HepG2 (cell line): ENCODE data around the gene MOCS2. TPM values are rescaled to one million over a fixed set of nuclear protein-coding genes. Genes with fewer than 3 reads are reported as not detected.

ENCODE experiments used
- ATAC-seq: fragments of 200-7000 bp; cut with Tn5 transposase; 3 replicates; pipeline ENCODE4 v1.9.1; 2020; ENCODE audit warnings: mild to moderate bottlenecking, moderate library complexity
- BruUV-seq: library from RNA; stranded (reverse); fragments of 400-500 nt; replicated peaks from 2 replicates; lab custom pipeline; 2021; lab: Mats Ljungman, UMichigan
- CTCF ChIA-PET: fragments of 300-600 bp; formaldehyde crosslinking; extraction: SDS; loops from one replicate; lab custom pipeline; 2021; ENCODE audit warnings: low total read pairs, inconsistent platforms, low intra/inter-chr PET ratio; lab: Yijun Ruan, JAX
- POLR2A ChIA-PET: fragments of 350-600 bp; sonication (Branson Sonifier 250); formaldehyde crosslinking; loops from one replicate; lab custom pipeline; 2020; ENCODE audit warnings: antibody characterized with exemption, inconsistent platforms; lab: Yijun Ruan, JAX
- DNase-seq: peaks from one replicate; pipeline ENCODE4 v3.0.0-alpha.2; 2015; ENCODE audit warnings: low spot score
- FAIRE-seq: peaks from 3 replicates; lab custom pipeline; 2011; peaks lifted over from hg19 to GRCh38; lab: Jason Lieb, UNC
- H2AFZ ChIP-seq: one replicate; pipeline ENCODE4 v1.6.1; 2011; ENCODE audit warnings: low read length, inconsistent platforms
- H3K27ac ChIP-seq: fragments of 300-600 bp; 3 replicates; pipeline ENCODE4 v1.8.0; 2011; ENCODE audit warnings: mixed run types, mild to moderate bottlenecking, mixed read lengths, low read length, inconsistent platforms; ENCODE audit not compliant: insufficient read depth; ENCODE audit errors: extremely low read length
- H3K27me3 ChIP-seq, 2 experiments: fragments of 200-600 bp in 1 of 2; 2 replicates in 1 of 2; 3 replicates in 1 of 2; pipeline versions ENCODE4 v1.6.0 to v1.8.0; 2011; ENCODE audit warnings: low read length in 2 of 2, mild to moderate bottlenecking in 2 of 2, moderate library complexity in 2 of 2, inconsistent platforms in 1 of 2; ENCODE audit not compliant: insufficient read depth in 2 of 2, control insufficient read depth in 1 of 2
- H3K36me3 ChIP-seq, 2 experiments: fragments of 200-600 bp in 1 of 2; replicated peaks in 1 of 2; 2 replicates in 1 of 2; 3 replicates in 1 of 2; pipeline versions ENCODE4 v1.5.1 to v1.8.0; 2011; ENCODE audit warnings: low read length in 2 of 2, inconsistent platforms in 1 of 2; ENCODE audit not compliant: insufficient read depth in 2 of 2, control insufficient read depth in 1 of 2
- H3K4me1 ChIP-seq: 2 replicates; pipeline ENCODE4 v1.5.1; 2012; ENCODE audit warnings: low read length, inconsistent platforms; ENCODE audit not compliant: insufficient read depth
- H3K4me2 ChIP-seq: 2 replicates; pipeline ENCODE4 v1.6.0; 2011; ENCODE audit warnings: low read depth, low read length, inconsistent platforms
- H3K4me3 ChIP-seq, 3 experiments: fragments of 200-600 bp in 1 of 3; sonication (generic), shearing (Covaris generic) in 1 of 3; replicated peaks in 1 of 3; 2 replicates each; pipeline ENCODE4 v1.5.1; 2011 to 2016; ENCODE audit warnings: low read length in 3 of 3, inconsistent platforms in 2 of 3, low read depth in 2 of 3, mild to moderate bottlenecking in 2 of 3, control low read depth in 1 of 3, mixed read lengths in 1 of 3; ENCODE audit not compliant: insufficient read depth in 1 of 3
- H3K79me2 ChIP-seq: one replicate; pipeline ENCODE4 v1.6.1; 2011; ENCODE audit warnings: low read length, inconsistent platforms; ENCODE audit not compliant: insufficient read depth
- H3K9ac ChIP-seq: 2 replicates; pipeline ENCODE4 v1.6.0; 2011; ENCODE audit warnings: mild to moderate bottlenecking, low read depth, low read length, inconsistent platforms; ENCODE audit not compliant: insufficient read depth
- H3K9me3 ChIP-seq: 2 replicates; pipeline ENCODE4 v1.5.1; 2012; ENCODE audit warnings: mild to moderate bottlenecking, low read length
- H4K20me1 ChIP-seq: 2 replicates; pipeline ENCODE4 v1.6.0; 2011; ENCODE audit warnings: inconsistent platforms, mild to moderate bottlenecking, low read length, moderate library complexity; ENCODE audit not compliant: insufficient read depth
- EP300 ChIP-seq, 3 experiments: sonication (generic) in 1 of 3; formaldehyde crosslinking in 1 of 3; IDR thresholded peaks; 2 replicates each; pipeline versions ENCODE4 v1.5.1 to v1.6.1; 2011 to 2020; ENCODE audit warnings: low read depth in 2 of 3, low read length in 2 of 3, borderline replicate concordance in 1 of 3, improper control_type of control experiment in 1 of 3, mild to moderate bottlenecking in 1 of 3, missing genetic modification reagents in 1 of 3, moderate library complexity in 1 of 3
- FOXA1 ChIP-seq, 2 experiments: fragments of 450-650 bp in 1 of 2; sonication (generic) in 1 of 2; formaldehyde crosslinking in 1 of 2; IDR thresholded peaks; 2 replicates each; pipeline versions ENCODE4 v1.4.0 to v1.6.1; 2016 to 2020; ENCODE audit warnings: missing genetic modification reagents in 1 of 2
- HDAC2 ChIP-seq: sonication (generic); formaldehyde crosslinking; IDR thresholded peaks from 2 replicates; pipeline ENCODE4 v1.4.0; 2020; ENCODE audit warnings: missing genetic modification reagents
- MLLT10 ChIP-seq: sonication (generic); formaldehyde crosslinking; IDR thresholded peaks from 2 replicates; pipeline ENCODE4 v1.4.0; 2020; ENCODE audit warnings: missing genetic modification reagents
- PCBP1 ChIP-seq: fragments of 200-400 bp; formaldehyde crosslinking; IDR thresholded peaks from 2 replicates; pipeline ENCODE4 v1.6.1; 2017; ENCODE audit warnings: mild to moderate bottlenecking, low read depth, low read length, borderline replicate concordance
- POGK ChIP-seq: sonication (generic); formaldehyde crosslinking; conservative IDR thresholded peaks from 2 replicates; pipeline ENCODE4 v1.8.0; 2022; ENCODE audit warnings: mild to moderate bottlenecking, moderate library complexity, missing genetic modification reagents
- POLR2G ChIP-seq: fragments of 200-400 bp; formaldehyde crosslinking; IDR thresholded peaks from 2 replicates; pipeline ENCODE4 v1.6.1; 2018; ENCODE audit warnings: mild to moderate bottlenecking, low read depth, low read length, moderate library complexity
- RAD21 ChIP-seq: fragments of 450-650 bp; formaldehyde crosslinking; IDR thresholded peaks from 2 replicates; pipeline ENCODE4 v1.5.0; 2020; ENCODE audit warnings: mild to moderate bottlenecking
- RARA ChIP-seq: IDR thresholded peaks from 2 replicates; pipeline ENCODE4 v1.6.1; 2016; ENCODE audit warnings: missing genetic modification reagents, missing compliant biosample characterization
- ZBTB7A ChIP-seq: sonication (generic); formaldehyde crosslinking; IDR thresholded peaks from 2 replicates; pipeline ENCODE4 v1.8.0; 2022; ENCODE audit warnings: mild to moderate bottlenecking, missing genetic modification reagents
- ZNF224 ChIP-seq: sonication (generic); formaldehyde crosslinking; IDR thresholded peaks from 2 replicates; pipeline ENCODE4 v1.5.0; 2020; ENCODE audit warnings: mild to moderate bottlenecking, missing genetic modification reagents
- ZNF431 ChIP-seq: sonication (generic); formaldehyde crosslinking; IDR thresholded peaks from 2 replicates; pipeline ENCODE4 v1.9.0; 2022; ENCODE audit warnings: missing genetic modification reagents, low read depth, mild to moderate bottlenecking, borderline replicate concordance
- ZNF460 ChIP-seq: sonication (generic); formaldehyde crosslinking; IDR thresholded peaks from 2 replicates; pipeline ENCODE4 v1.5.1; 2020; ENCODE audit warnings: missing genetic modification reagents, mild to moderate bottlenecking, borderline replicate concordance
- ZNF776 ChIP-seq: sonication (generic); formaldehyde crosslinking; IDR thresholded peaks from 2 replicates; pipeline ENCODE4 v1.4.0; 2020; ENCODE audit warnings: mild to moderate bottlenecking, missing genetic modification reagents
- WGBS: methylation state at CpG from one replicate; pipeline ENCODE4 v1.1.6; 2017; ENCODE audit warnings: low lambda C conversion rate; 5-methylcytosine and 5-hydroxymethylcytosine counted together
- in situ Hi-C: cut with HindIII; loops from 2 replicates; pipeline ENCODE4 v1.10.0; 2017; ENCODE audit warnings: low pct_unique_long_range_greater_than_20kb; ENCODE audit not compliant: extremely low pct_ligation_motif_present
- intact Hi-C: fragments of 100-400 bp; cut with micrococcal nuclease; formaldehyde crosslinking; loops from one replicate; pipeline ENCODE4 v1.10.0; 2022; ENCODE audit not compliant: unreplicated experiment
- polyA plus RNA-seq, 8 experiments: library from polyadenylated mRNA; depleted of rRNA in 3 of 8; stranded (reverse) in 7 of 8; unstranded in 1 of 8; fragments of >200 nt; fragmentation: Illumina TruSeq in 4 of 8; extraction: Trizol in 4 of 8; gene quantifications; 2 replicates each; pipeline versions ENCODE4 v1.2.1 to v1.2.3, GENCODE V29; 2011 to 2016; ENCODE audit warnings: low read depth in 4 of 8, missing spikeins in 1 of 8, mixed read lengths in 1 of 8; ENCODE audit not compliant: insufficient read depth in 1 of 8
- total RNA-seq, 5 experiments: library from RNA; depleted of rRNA; stranded (reverse); fragments of >200 nt; fragmentation: Illumina TruSeq; extraction: Trizol; gene quantifications; 2 replicates each; pipeline ENCODE4 v1.2.3, GENCODE V29; 2016; ENCODE audit warnings: low read depth in 1 of 5
- TF ChIP-seq, protein P1 (sequence below): sonication (generic); formaldehyde crosslinking; IDR thresholded peaks from 2 replicates; pipeline ENCODE4 v1.8.0; 2022; ENCODE audit warnings: mild to moderate bottlenecking, missing genetic modification reagents, moderate library complexity

The MOCS2 gene
- total and polyA plus RNA-seq, 2 of the 13 experiments (the other 11 are each of a cell fraction or from before 2014, with no cell fraction given) = 19.2 to 41.9 TPM

DNA sequence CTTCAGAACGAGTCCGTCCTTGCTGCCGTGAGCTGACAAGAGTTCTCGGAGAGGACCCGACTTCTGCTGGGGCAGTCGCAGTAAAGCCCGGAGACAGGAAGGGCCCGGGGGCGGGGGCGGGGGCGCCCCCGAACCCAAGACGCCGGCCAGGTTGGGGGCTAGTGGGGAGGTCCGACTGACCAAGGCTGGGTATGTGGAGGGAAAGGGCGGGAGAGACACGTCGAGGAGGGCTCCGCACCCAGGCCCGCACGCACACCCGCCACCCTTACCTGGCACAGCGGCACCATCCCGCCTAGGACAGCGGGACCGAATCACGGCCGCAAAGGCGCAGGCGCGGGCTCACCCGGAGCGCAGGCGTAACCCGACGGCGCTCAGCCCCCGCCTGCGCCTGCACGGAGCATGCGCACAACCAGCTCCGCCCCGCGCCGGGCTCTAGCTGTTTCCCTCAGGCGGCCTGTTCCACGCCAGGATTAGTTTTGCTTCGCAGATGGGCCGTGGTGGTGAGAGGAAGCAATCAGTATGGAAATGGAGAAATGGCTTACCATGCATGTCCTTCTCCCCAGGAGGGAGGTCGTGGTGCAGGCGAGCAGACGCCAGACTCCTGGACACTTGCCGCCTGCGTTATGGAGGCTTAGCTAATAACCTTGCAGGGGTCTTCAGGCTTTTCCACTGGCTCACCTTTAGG is at the start of gene MOCS2 (continued):
- 0 out of 2 replicates have a peak, but pooled peaks have one; percentile 32 for TF ChIP-seq POGK (CRISPR knock-in tag)
- TF ChIP-seq, protein P1, sequence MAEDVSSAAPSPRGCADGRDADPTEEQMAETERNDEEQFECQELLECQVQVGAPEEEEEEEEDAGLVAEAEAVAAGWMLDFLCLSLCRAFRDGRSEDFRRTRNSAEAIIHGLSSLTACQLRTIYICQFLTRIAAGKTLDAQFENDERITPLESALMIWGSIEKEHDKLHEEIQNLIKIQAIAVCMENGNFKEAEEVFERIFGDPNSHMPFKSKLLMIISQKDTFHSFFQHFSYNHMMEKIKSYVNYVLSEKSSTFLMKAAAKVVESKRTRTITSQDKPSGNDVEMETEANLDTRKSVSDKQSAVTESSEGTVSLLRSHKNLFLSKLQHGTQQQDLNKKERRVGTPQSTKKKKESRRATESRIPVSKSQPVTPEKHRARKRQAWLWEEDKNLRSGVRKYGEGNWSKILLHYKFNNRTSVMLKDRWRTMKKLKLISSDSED (CRISPR knock-in tag) = no peak
- TF ChIP-seq RARA (CRISPR knock-in tag) = no peak

GRCh38 chr5:53151713-53152458 is 42.3 kb upstream of the MOCS2 start:
- Histone ChIP-seq H3K4me3 (no peak overlapping the region), H3K9ac (no peak overlapping the region), H3K79me2 (no peaks in the 10 kb centered on the region), H3K9me3 (no peaks in the 10 kb centered on the region), H3K4me2 (no peak overlapping the region), H2AFZ (no peak overlapping the region), H4K20me1 (no peaks in the 10 kb centered on the region), H3K4me1 (no peaks in the 10 kb centered on the region), H3K36me3 (no peaks in the 10 kb centered on the region), H3K27me3 (no peaks in the 10 kb centered on the region; a peak in 1 of 5 replicates), H3K27ac (no peak overlapping the region)
- ChIA-PET POLR2A (no interaction called here), CTCF (no interaction called here)
- BruUV-seq = no TSS peak
- intact Hi-C loops = no loop called here
- no peak for DNase-seq
- no peak for ATAC-seq
- 0% methylated on average over 3 of the region's 3 CpGs for WGBS
- in situ Hi-C loops = no loop called here
- FAIRE-seq = no peak
- TF ChIP-seq RAD21 (CRISPR knock-in tag) (no peak), POLR2G (no peak), EP300 (IDR thresholded peaks at IDR 0.05; ENCODE audit: low read depth in 2 of 2, low read length in 2 of 2) (no peak), EP300 (CRISPR knock-in tag; IDR thresholded peaks at IDR 0.05; ENCODE audit: borderline replicate concordance) (no peak), FOXA1 (IDR thresholded peaks at IDR 0.05) (no peak), FOXA1 (CRISPR knock-in tag; IDR thresholded peaks at IDR 0.05) (no peak), MLLT10 (no peak), ZBTB7A (no peak), ZNF460 (no peak), ZNF431 (CRISPR knock-in tag) (no peak), PCBP1 (no peak), ZNF224 (CRISPR knock-in tag) (no peak), ZNF776 (CRISPR knock-in tag) (no peak), HDAC2 (CRISPR knock-in tag) (no peak)
